B cell (primary cell): Measurements from ENCODE around the gene SLC4A5. TPM values are rescaled to one million over a fixed set of nuclear protein-coding genes. Genes with fewer than 3 reads are reported as not detected.

Experiments
- ATAC-seq: fragments of 200-7000 bp; cut with Tn5 transposase; one replicate; pipeline ENCODE4 v1.10.0; 2021; ENCODE audit warnings: low read depth, mild to moderate bottlenecking, moderate number of reproducible peaks, moderate library complexity
- CTCF ChIA-PET: fragments of 350-600 bp; sonication (Branson Sonifier 250); formaldehyde crosslinking; loops from one replicate; lab custom pipeline; 2021; ENCODE audit warnings: antibody characterized with exemption, inconsistent platforms; lab: Charles Lee
- POLR2A ChIA-PET: fragments of 350-600 bp; sonication (Branson Sonifier 250); formaldehyde crosslinking; loops from one replicate; lab custom pipeline; 2021; ENCODE audit warnings: antibody characterized with exemption; lab: Charles Lee
- DNase-seq: peaks from one replicate; pipeline ENCODE4 v3.0.0; 2013
- H2AFZ ChIP-seq: 2 replicates; pipeline ENCODE4 v1.6.1; 2012; ENCODE audit warnings: mild to moderate bottlenecking, low read depth, low read length; ENCODE audit not compliant: insufficient read depth, poor library complexity, severe bottlenecking
- H3K27ac ChIP-seq, 2 donors: 1 replicate in 1 of 2; 2 replicates in 1 of 2; pipeline ENCODE4 v1.5.1; 2012 to 2013; ENCODE audit warnings: low read length in 2 of 2, mild to moderate bottlenecking in 2 of 2, moderate library complexity in 1 of 2
- H3K27me3 ChIP-seq, 4 experiments: fragments of 200-600 bp in 1 of 4; sonication (generic) in 1 of 4; replicated peaks in 1 of 4; 1 replicate in 2 of 4; 2 replicates in 2 of 4; pipeline versions ENCODE4 v1.6.1 to v1.7.0; 2013 to 2016; ENCODE audit warnings: low read length in 3 of 4, mild to moderate bottlenecking in 2 of 4, mixed read lengths in 1 of 4, moderate library complexity in 1 of 4; ENCODE audit not compliant: insufficient read depth in 4 of 4, control insufficient read depth in 3 of 4; ENCODE audit errors: control extremely low read depth in 1 of 4
- H3K36me3 ChIP-seq, 2 experiments: replicated peaks in 1 of 2; 1 replicate in 1 of 2; 2 replicates in 1 of 2; pipeline versions ENCODE4 v1.6.1 to v1.7.1; 2013; ENCODE audit warnings: low read length in 1 of 2; ENCODE audit not compliant: insufficient read depth in 2 of 2, control insufficient read depth in 1 of 2; ENCODE audit errors: control extremely low read depth in 1 of 2, extremely low read depth in 1 of 2
- H3K4me1 ChIP-seq, 2 donors: fragments of 200-600 bp in 1 of 2; sonication (generic) in 1 of 2; 1 replicate in 1 of 2; 2 replicates in 1 of 2; pipeline versions ENCODE4 v1.5.1 to v1.6.1; 2013 to 2017; ENCODE audit warnings: low read length in 2 of 2; ENCODE audit not compliant: control insufficient read depth in 2 of 2, insufficient read depth in 2 of 2
- H3K4me2 ChIP-seq: replicated peaks from 2 replicates; pipeline ENCODE3; 2012; ENCODE audit warnings: mild to moderate bottlenecking, low read depth, low read length; ENCODE audit not compliant: poor library complexity, severe bottlenecking
- H3K4me3 ChIP-seq, 5 experiments: fragments of 200-600 bp in 1 of 5; sonication (generic) in 1 of 5; 1 replicate in 3 of 5; 2 replicates in 2 of 5; pipeline versions ENCODE4 v1.5.1 to v1.7.0; 2011 to 2016; ENCODE audit warnings: low read length in 4 of 5, mild to moderate bottlenecking in 4 of 5, low read depth in 2 of 5, control low read depth in 1 of 5, moderate library complexity in 1 of 5; ENCODE audit not compliant: insufficient read depth in 1 of 5; ENCODE audit errors: control extremely low read depth in 1 of 5, extremely low read depth in 1 of 5
- H3K79me2 ChIP-seq: fragments of 200-600 bp; sonication (generic); one replicate; pipeline ENCODE4 v1.6.0; 2016; ENCODE audit warnings: low read length; ENCODE audit not compliant: control insufficient read depth, insufficient read depth
- H3K9ac ChIP-seq: fragments of 200-600 bp; sonication (generic); 2 replicates; pipeline ENCODE4 v1.6.1; 2017; ENCODE audit warnings: mild to moderate bottlenecking, low read length, moderate library complexity
- H3K9me3 ChIP-seq, 3 donors: one replicate each; pipeline versions ENCODE4 v1.6.1 to v1.7.1; 2013; ENCODE audit warnings: low read length in 2 of 3; ENCODE audit not compliant: control insufficient read depth in 2 of 3, insufficient read depth in 1 of 3; ENCODE audit errors: control extremely low read depth in 1 of 3
- H4K20me1 ChIP-seq: 2 replicates; pipeline ENCODE4 v1.6.0; 2012; ENCODE audit warnings: mild to moderate bottlenecking, low read length; ENCODE audit not compliant: insufficient read depth, control insufficient read depth, poor library complexity, severe bottlenecking
- H3K27ac Mint-ChIP-seq: one replicate; pipeline ENCODE4 v1.8.0; 2021; ENCODE audit warnings: mixed read lengths
- H3K27me3 Mint-ChIP-seq: one replicate; pipeline ENCODE4 v1.8.0; 2021; ENCODE audit warnings: mixed read lengths
- H3K4me1 Mint-ChIP-seq: one replicate; pipeline ENCODE4 v1.8.0; 2021; ENCODE audit warnings: mixed read lengths
- H3K4me3 Mint-ChIP-seq: one replicate; pipeline ENCODE4 v1.8.0; 2021; ENCODE audit warnings: mixed read lengths
- H3K9me3 Mint-ChIP-seq: one replicate; pipeline ENCODE4 v1.8.0; 2022; ENCODE audit warnings: mixed read lengths; ENCODE audit not compliant: insufficient read depth
- CTCF ChIP-seq: fragments of 200-600 bp; IDR thresholded peaks from one replicate; pipeline ENCODE4 v1.8.0; 2022; ENCODE audit warnings: antibody characterized with exemption, mild to moderate bottlenecking
- EZH2 ChIP-seq: IDR thresholded peaks from 2 replicates; pipeline ENCODE4 v1.6.1; 2012; ENCODE audit warnings: borderline replicate concordance, low read depth, mild to moderate bottlenecking, moderate library complexity, low read length; ENCODE audit not compliant: insufficient read depth, poor library complexity, severe bottlenecking
- WGBS: methylation state at CpG from one replicate; pipeline ENCODE4 v1.1.5; 2013; ENCODE audit warnings: missing lambda C conversion rate; ENCODE audit not compliant: insufficient coverage; 5-methylcytosine and 5-hydroxymethylcytosine counted together
- intact Hi-C: fragments of 100-400 bp; cut with micrococcal nuclease; formaldehyde crosslinking; loops from one replicate; pipeline ENCODE4 v1.10.0; 2022
- polyA plus RNA-seq: library from polyadenylated mRNA; depleted of rRNA; stranded (reverse); fragments of >200 nt; gene quantifications from 2 replicates; pipeline ENCODE4 v1.2.3, GENCODE V29; 2012
- total RNA-seq, 2 donors: library from RNA; stranded (reverse); fragments of 120-200 nt in 1 of 2; gene quantifications; 1 replicate in 1 of 2; 2 replicates in 1 of 2; pipeline versions ENCODE4 v1.2.3 to v1.2.4, GENCODE V29; 2013 to 2022

Gene SLC4A5
- total and polyA plus RNA-seq, 2 donors (not counting 1 experiment from before 2014, with no cell fraction given): 3.3 to 9.7 TPM

- Histone ChIP-seq H3K9ac (no peak overlapping the region), H3K4me1 (no peaks in the 10 kb centered on the region), H3K36me3 (no peaks in the 10 kb centered on the region), H3K27ac (no peak overlapping the region), H3K9me3 (no peaks in the 10 kb centered on the region), H2AFZ (no peak overlapping the region), H3K4me2 (no peak overlapping the region), H3K4me3 (no peak overlapping the region), H4K20me1 (no peaks in the 10 kb centered on the region), H3K79me2 (no peaks in the 10 kb centered on the region), H3K27me3 (no peaks in the 10 kb centered on the region)
- ATAC-seq: no peak
- TF ChIP-seq EZH2 (no peak), CTCF (no peak)
- POLR2A ChIA-PET: no interaction called here
- DNase-seq: no peak
- Mint-ChIP-seq H3K9me3 (no peaks in the 10 kb centered on the region), H3K4me3 (no peak overlapping the region), H3K4me1 (no peaks in the 10 kb centered on the region), H3K27ac (no peak overlapping the region), H3K27me3 (no peaks in the 10 kb centered on the region)
- intact Hi-C loops: no loop called here
- CTCF ChIA-PET: interaction anchor here (1.2 kb wide), 1 partner anchor 74 kb away, joined by 5 read pairs; no protein-coding TSS in a partner anchor
- WGBS: 94% methylated on average over 2 of the region's 2 CpGs
Observed at GRCh38 chr2:74260495-74260894, 82.7 kb downstream of the SLC4A5 start.

GRCh38 chr2:74259733-74260132, 83.5 kb downstream of the SLC4A5 start:
- no peaks in the 10 kb centered on the region for H3K27me3 Mint-ChIP-seq
- no peaks in the 10 kb centered on the region for H3K36me3 ChIP-seq
- no peak for TF ChIP-seq CTCF
- TF ChIP-seq EZH2: no peak
- H3K4me3 ChIP-seq: no peak overlapping the region
- ChIA-PET CTCF (interaction anchor here (1.2 kb wide), 1 partner anchor 75 kb away, joined by 5 read pairs; no protein-coding TSS in a partner anchor), POLR2A (no interaction called here)
- H3K9ac ChIP-seq: no peak overlapping the region
- DNase-seq (no peak), ATAC-seq (no peak)
- H4K20me1 ChIP-seq: no peaks in the 10 kb centered on the region
- H3K79me2 ChIP-seq: no peaks in the 10 kb centered on the region
- H2AFZ ChIP-seq: no peak overlapping the region
- no peak overlapping the region for H3K27ac ChIP-seq
- 100% methylated on average over 2 of the region's 4 CpGs for WGBS
- no peaks in the 10 kb centered on the region for H3K4me1 Mint-ChIP-seq
- H3K27ac Mint-ChIP-seq: no peak overlapping the region
- intact Hi-C loops: no loop called here
- no peak overlapping the region for H3K4me2 ChIP-seq
- no peaks in the 10 kb centered on the region for H3K9me3 Mint-ChIP-seq
- no peaks in the 10 kb centered on the region for H3K9me3 ChIP-seq
- no peaks in the 10 kb centered on the region for H3K27me3 ChIP-seq
- H3K4me1 ChIP-seq: no peaks in the 10 kb centered on the region
- H3K4me3 Mint-ChIP-seq: no peak overlapping the region
